HepG2 (cell line): ENCODE results near the gene PIGL. TPM values are rescaled to one million over a fixed set of nuclear protein-coding genes. Genes with fewer than 3 reads are reported as not detected.

ENCODE experiments used
- ATAC-seq: fragments of 200-7000 bp; cut with Tn5 transposase; 3 replicates; pipeline ENCODE4 v1.9.1; 2020; ENCODE audit warnings: mild to moderate bottlenecking, moderate library complexity
- BruUV-seq: library from RNA; stranded (reverse); fragments of 400-500 nt; replicated peaks from 2 replicates; lab custom pipeline; 2021; lab: Mats Ljungman, UMichigan
- CTCF ChIA-PET: fragments of 300-600 bp; formaldehyde crosslinking; extraction: SDS; loops from one replicate; lab custom pipeline; 2021; ENCODE audit warnings: low total read pairs, inconsistent platforms, low intra/inter-chr PET ratio; lab: Yijun Ruan, JAX
- POLR2A ChIA-PET: fragments of 350-600 bp; sonication (Branson Sonifier 250); formaldehyde crosslinking; loops from one replicate; lab custom pipeline; 2020; ENCODE audit warnings: antibody characterized with exemption, inconsistent platforms; lab: Yijun Ruan, JAX
- DNase-seq: peaks from one replicate; pipeline ENCODE4 v3.0.0-alpha.2; 2015; ENCODE audit warnings: low spot score
- FAIRE-seq: peaks from 3 replicates; lab custom pipeline; 2011; peaks lifted over from hg19 to GRCh38; lab: Jason Lieb, UNC
- H2AFZ ChIP-seq: one replicate; pipeline ENCODE4 v1.6.1; 2011; ENCODE audit warnings: low read length, inconsistent platforms
- H3K27ac ChIP-seq: fragments of 300-600 bp; 3 replicates; pipeline ENCODE4 v1.8.0; 2011; ENCODE audit warnings: mixed run types, mild to moderate bottlenecking, mixed read lengths, low read length, inconsistent platforms; ENCODE audit not compliant: insufficient read depth; ENCODE audit errors: extremely low read length
- H3K27me3 ChIP-seq, 2 experiments: fragments of 200-600 bp in 1 of 2; 2 replicates in 1 of 2; 3 replicates in 1 of 2; pipeline versions ENCODE4 v1.6.0 to v1.8.0; 2011; ENCODE audit warnings: low read length in 2 of 2, mild to moderate bottlenecking in 2 of 2, moderate library complexity in 2 of 2, inconsistent platforms in 1 of 2; ENCODE audit not compliant: insufficient read depth in 2 of 2, control insufficient read depth in 1 of 2
- H3K36me3 ChIP-seq, 2 experiments: fragments of 200-600 bp in 1 of 2; replicated peaks in 1 of 2; 2 replicates in 1 of 2; 3 replicates in 1 of 2; pipeline versions ENCODE4 v1.5.1 to v1.8.0; 2011; ENCODE audit warnings: low read length in 2 of 2, inconsistent platforms in 1 of 2; ENCODE audit not compliant: insufficient read depth in 2 of 2, control insufficient read depth in 1 of 2
- H3K4me1 ChIP-seq: 2 replicates; pipeline ENCODE4 v1.5.1; 2012; ENCODE audit warnings: low read length, inconsistent platforms; ENCODE audit not compliant: insufficient read depth
- H3K4me2 ChIP-seq: 2 replicates; pipeline ENCODE4 v1.6.0; 2011; ENCODE audit warnings: low read depth, low read length, inconsistent platforms
- H3K4me3 ChIP-seq, 3 experiments: fragments of 200-600 bp in 1 of 3; sonication (generic), shearing (Covaris generic) in 1 of 3; replicated peaks in 1 of 3; 2 replicates each; pipeline ENCODE4 v1.5.1; 2011 to 2016; ENCODE audit warnings: low read length in 3 of 3, inconsistent platforms in 2 of 3, low read depth in 2 of 3, mild to moderate bottlenecking in 2 of 3, control low read depth in 1 of 3, mixed read lengths in 1 of 3; ENCODE audit not compliant: insufficient read depth in 1 of 3
- H3K79me2 ChIP-seq: one replicate; pipeline ENCODE4 v1.6.1; 2011; ENCODE audit warnings: low read length, inconsistent platforms; ENCODE audit not compliant: insufficient read depth
- H3K9ac ChIP-seq: 2 replicates; pipeline ENCODE4 v1.6.0; 2011; ENCODE audit warnings: mild to moderate bottlenecking, low read depth, low read length, inconsistent platforms; ENCODE audit not compliant: insufficient read depth
- H3K9me3 ChIP-seq: 2 replicates; pipeline ENCODE4 v1.5.1; 2012; ENCODE audit warnings: mild to moderate bottlenecking, low read length
- H4K20me1 ChIP-seq: 2 replicates; pipeline ENCODE4 v1.6.0; 2011; ENCODE audit warnings: inconsistent platforms, mild to moderate bottlenecking, low read length, moderate library complexity; ENCODE audit not compliant: insufficient read depth
- ATF3 ChIP-seq: sonication (generic); formaldehyde crosslinking; IDR thresholded peaks from 2 replicates; pipeline ENCODE4 v1.4.0; 2020; ENCODE audit warnings: missing genetic modification reagents
- DNMT3B ChIP-seq: conservative IDR thresholded peaks from 2 replicates; pipeline ENCODE4 v1.6.1; 2016; ENCODE audit warnings: missing biosample characterization, control low read depth
- EP300 ChIP-seq, 3 experiments: sonication (generic) in 1 of 3; formaldehyde crosslinking in 1 of 3; IDR thresholded peaks; 2 replicates each; pipeline versions ENCODE4 v1.5.1 to v1.6.1; 2011 to 2020; ENCODE audit warnings: low read depth in 2 of 3, low read length in 2 of 3, borderline replicate concordance in 1 of 3, improper control_type of control experiment in 1 of 3, mild to moderate bottlenecking in 1 of 3, missing genetic modification reagents in 1 of 3, moderate library complexity in 1 of 3
- MED1 ChIP-seq: sonication (generic); formaldehyde crosslinking; IDR thresholded peaks from 2 replicates; pipeline ENCODE4 v1.4.0; 2020; ENCODE audit warnings: missing genetic modification reagents
- TERF1 ChIP-seq: sonication (generic); formaldehyde crosslinking; IDR thresholded peaks from 2 replicates; pipeline ENCODE4 v1.8.0; 2022; ENCODE audit warnings: mild to moderate bottlenecking, missing genetic modification reagents, moderate library complexity
- TRIM24 ChIP-seq: sonication (generic); formaldehyde crosslinking; IDR thresholded peaks from 2 replicates; pipeline ENCODE4 v1.8.0; 2022; ENCODE audit warnings: mild to moderate bottlenecking, missing genetic modification reagents
- ZBTB25 ChIP-seq: IDR thresholded peaks from 2 replicates; pipeline ENCODE4 v1.6.1; 2018; ENCODE audit warnings: missing genetic modification reagents
- ZNF326 ChIP-seq: sonication (generic); formaldehyde crosslinking; IDR thresholded peaks from 2 replicates; pipeline ENCODE4 v1.4.0; 2020; ENCODE audit warnings: missing genetic modification reagents, borderline replicate concordance
- ZNF552 ChIP-seq: sonication (generic); formaldehyde crosslinking; IDR thresholded peaks from 2 replicates; pipeline ENCODE4 v1.9.0; 2022; ENCODE audit warnings: missing genetic modification reagents, mild to moderate bottlenecking, borderline replicate concordance
- ZNF646 ChIP-seq: sonication (generic); formaldehyde crosslinking; IDR thresholded peaks from 2 replicates; pipeline ENCODE4 v1.9.0; 2021; ENCODE audit warnings: mild to moderate bottlenecking, missing genetic modification reagents
- ZNF891 ChIP-seq: sonication (generic); formaldehyde crosslinking; IDR thresholded peaks from 2 replicates; pipeline ENCODE4 v1.5.0; 2020; ENCODE audit warnings: mild to moderate bottlenecking, missing genetic modification reagents
- WGBS: methylation state at CpG from one replicate; pipeline ENCODE4 v1.1.6; 2017; ENCODE audit warnings: low lambda C conversion rate; 5-methylcytosine and 5-hydroxymethylcytosine counted together
- in situ Hi-C: cut with HindIII; loops from 2 replicates; pipeline ENCODE4 v1.10.0; 2017; ENCODE audit warnings: low pct_unique_long_range_greater_than_20kb; ENCODE audit not compliant: extremely low pct_ligation_motif_present
- intact Hi-C: fragments of 100-400 bp; cut with micrococcal nuclease; formaldehyde crosslinking; loops from one replicate; pipeline ENCODE4 v1.10.0; 2022; ENCODE audit not compliant: unreplicated experiment
- polyA plus RNA-seq, 8 experiments: library from polyadenylated mRNA; depleted of rRNA in 3 of 8; stranded (reverse) in 7 of 8; unstranded in 1 of 8; fragments of >200 nt; fragmentation: Illumina TruSeq in 4 of 8; extraction: Trizol in 4 of 8; gene quantifications; 2 replicates each; pipeline versions ENCODE4 v1.2.1 to v1.2.3, GENCODE V29; 2011 to 2016; ENCODE audit warnings: low read depth in 4 of 8, missing spikeins in 1 of 8, mixed read lengths in 1 of 8; ENCODE audit not compliant: insufficient read depth in 1 of 8
- total RNA-seq, 5 experiments: library from RNA; depleted of rRNA; stranded (reverse); fragments of >200 nt; fragmentation: Illumina TruSeq; extraction: Trizol; gene quantifications; 2 replicates each; pipeline ENCODE4 v1.2.3, GENCODE V29; 2016; ENCODE audit warnings: low read depth in 1 of 5
- TF ChIP-seq, protein P1 (sequence below): sonication (generic); formaldehyde crosslinking; IDR thresholded peaks from 2 replicates; pipeline ENCODE4 v1.4.0; 2020; ENCODE audit warnings: missing genetic modification reagents, borderline replicate concordance

PIGL gene
- total and polyA plus RNA-seq, 2 of the 13 experiments (the other 11 are each of a cell fraction or from before 2014, with no cell fraction given): 28.5 to 63.8 TPM

DNA sequence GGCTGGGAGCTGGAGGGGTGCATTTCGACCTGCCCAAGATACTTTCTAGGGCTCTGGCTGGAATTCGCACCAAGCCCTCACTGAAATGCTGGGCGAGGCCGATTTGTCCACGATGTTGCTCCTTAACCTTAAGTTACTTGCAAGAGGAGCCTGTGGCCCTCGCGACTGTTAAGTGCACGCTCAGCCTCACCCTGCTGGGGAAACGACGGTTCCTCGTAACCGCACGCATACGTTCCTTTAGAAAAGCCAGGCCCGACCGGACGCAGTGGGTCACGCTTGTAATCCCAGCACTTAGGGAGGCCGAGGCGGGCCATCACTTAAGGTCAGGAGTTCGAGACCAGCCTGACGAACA, 1.1 kb upstream of the PIGL start:
- H3K9ac ChIP-seq: peak overlapping the region; percentile 92
- POLR2A ChIA-PET: interaction anchor here (0.6 to 6.3 kb wide), 21 partner anchors 10 to 225 kb away, joined by 3 to 77 read pairs (median 4); partner anchors contain the start of genes CENPV and UBB
- peak; percentile 57 for DNase-seq
- 5% methylated on average over 8 of the region's 22 CpGs for WGBS
- CTCF ChIA-PET: no interaction called here
- H3K27me3 ChIP-seq: no peaks in the 10 kb centered on the region; a peak in 1 of 5 replicates
- intact Hi-C loops: loop anchor here (1.0 to 5.0 kb wide), 2 partner anchors 70 to 136 kb away; partner anchors contain the start of gene CENPV
- peak; percentile 9; the same call in 2 of the 3 replicates for ATAC-seq
- FAIRE-seq: no peak
- peaks cover 23% of the 10 kb centered on the region; the same call in 1 of the 2 replicates for H4K20me1 ChIP-seq
- peak overlapping the region; percentile 99 for H3K27ac ChIP-seq
- peaks cover 43% of the 10 kb centered on the region for H3K4me1 ChIP-seq
- H3K4me2 ChIP-seq: peak overlapping the region; percentile 93
- TSS peak; percentile 36 for BruUV-seq
- peaks cover 79% of the 10 kb centered on the region for H3K79me2 ChIP-seq
- no peaks in the 10 kb centered on the region for H3K36me3 ChIP-seq
- H3K9me3 ChIP-seq: no peaks in the 10 kb centered on the region
- H2AFZ ChIP-seq: no peak overlapping the region
- in situ Hi-C loops: no loop called here
- peak overlapping the region; percentile 84 to 91 (median 88) for H3K4me3 ChIP-seq
- TF ChIP-seq, protein P1, sequence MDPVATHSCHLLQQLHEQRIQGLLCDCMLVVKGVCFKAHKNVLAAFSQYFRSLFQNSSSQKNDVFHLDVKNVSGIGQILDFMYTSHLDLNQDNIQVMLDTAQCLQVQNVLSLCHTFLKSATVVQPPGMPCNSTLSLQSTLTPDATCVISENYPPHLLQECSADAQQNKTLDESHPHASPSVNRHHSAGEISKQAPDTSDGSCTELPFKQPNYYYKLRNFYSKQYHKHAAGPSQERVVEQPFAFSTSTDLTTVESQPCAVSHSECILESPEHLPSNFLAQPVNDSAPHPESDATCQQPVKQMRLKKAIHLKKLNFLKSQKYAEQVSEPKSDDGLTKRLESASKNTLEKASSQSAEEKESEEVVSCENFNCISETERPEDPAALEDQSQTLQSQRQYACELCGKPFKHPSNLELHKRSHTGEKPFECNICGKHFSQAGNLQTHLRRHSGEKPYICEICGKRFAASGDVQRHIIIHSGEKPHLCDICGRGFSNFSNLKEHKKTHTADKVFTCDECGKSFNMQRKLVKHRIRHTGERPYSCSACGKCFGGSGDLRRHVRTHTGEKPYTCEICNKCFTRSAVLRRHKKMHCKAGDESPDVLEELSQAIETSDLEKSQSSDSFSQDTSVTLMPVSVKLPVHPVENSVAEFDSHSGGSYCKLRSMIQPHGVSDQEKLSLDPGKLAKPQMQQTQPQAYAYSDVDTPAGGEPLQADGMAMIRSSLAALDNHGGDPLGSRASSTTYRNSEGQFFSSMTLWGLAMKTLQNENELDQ (CRISPR knock-in tag): no peak
- TF ChIP-seq DNMT3B (CRISPR knock-in tag) (no peak), ZNF891 (no peak; the same call in 1 of the 2 replicates), ZNF646 (CRISPR knock-in tag) (no peak), ATF3 (no peak), MED1 (CRISPR knock-in tag) (no peak), ZBTB25 (0 out of 2 replicates have a peak, but pooled peaks have one; percentile 4), ZNF326 (CRISPR knock-in tag) (no peak), ZNF552 (CRISPR knock-in tag) (no peak), TERF1 (CRISPR knock-in tag) (no peak), EP300 (IDR thresholded peaks at IDR 0.05; ENCODE audit: low read depth in 2 of 2, low read length in 2 of 2) (no peak), EP300 (CRISPR knock-in tag; IDR thresholded peaks at IDR 0.05; ENCODE audit: borderline replicate concordance) (no peak), TRIM24 (CRISPR knock-in tag) (no peak)
